ENCODE measurements around the gene PLPP1.

- TF ChIP-seq, protein P1, sequence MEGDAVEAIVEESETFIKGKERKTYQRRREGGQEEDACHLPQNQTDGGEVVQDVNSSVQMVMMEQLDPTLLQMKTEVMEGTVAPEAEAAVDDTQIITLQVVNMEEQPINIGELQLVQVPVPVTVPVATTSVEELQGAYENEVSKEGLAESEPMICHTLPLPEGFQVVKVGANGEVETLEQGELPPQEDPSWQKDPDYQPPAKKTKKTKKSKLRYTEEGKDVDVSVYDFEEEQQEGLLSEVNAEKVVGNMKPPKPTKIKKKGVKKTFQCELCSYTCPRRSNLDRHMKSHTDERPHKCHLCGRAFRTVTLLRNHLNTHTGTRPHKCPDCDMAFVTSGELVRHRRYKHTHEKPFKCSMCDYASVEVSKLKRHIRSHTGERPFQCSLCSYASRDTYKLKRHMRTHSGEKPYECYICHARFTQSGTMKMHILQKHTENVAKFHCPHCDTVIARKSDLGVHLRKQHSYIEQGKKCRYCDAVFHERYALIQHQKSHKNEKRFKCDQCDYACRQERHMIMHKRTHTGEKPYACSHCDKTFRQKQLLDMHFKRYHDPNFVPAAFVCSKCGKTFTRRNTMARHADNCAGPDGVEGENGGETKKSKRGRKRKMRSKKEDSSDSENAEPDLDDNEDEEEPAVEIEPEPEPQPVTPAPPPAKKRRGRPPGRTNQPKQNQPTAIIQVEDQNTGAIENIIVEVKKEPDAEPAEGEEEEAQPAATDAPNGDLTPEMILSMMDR (IDR thresholded peaks at IDR 0.05): no peak
- no peak for TF ChIP-seq POLR2A (IDR thresholded peaks at IDR 0.05)
Measured at GRCh38 chr5:55509796-55510522, 24.8 kb downstream of the PLPP1 start.
